LNCAP (cell line): ENCODE measurements around the gene PNCK.

Experiments
- TF ChIP-seq, protein P1 (sequence below): fragments of 450-650 bp; IDR thresholded peaks from 2 replicates; pipeline ENCODE4 v1.5.1; 2017; ENCODE audit warnings: mild to moderate bottlenecking

The PNCK gene

DNA sequence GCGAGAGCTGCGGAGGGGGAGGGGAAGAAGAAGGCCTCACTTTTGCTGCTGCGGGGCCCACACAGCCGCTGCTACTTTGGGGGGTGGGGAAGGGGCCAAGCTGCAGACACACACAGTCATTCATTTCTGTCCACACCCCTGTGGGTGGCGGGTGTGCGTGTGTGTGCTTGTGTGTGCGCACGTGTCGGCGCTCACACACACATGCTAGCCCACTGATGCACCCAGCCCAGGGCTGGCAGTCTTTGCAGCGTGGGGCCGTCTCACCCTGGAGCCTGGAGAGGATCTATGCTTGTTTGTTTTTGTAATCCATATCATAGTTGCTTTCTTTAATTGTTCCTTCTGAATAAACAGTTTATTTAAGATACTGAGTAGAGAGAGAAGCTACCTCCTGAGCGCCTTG, 22.7 kb downstream of the PNCK start:
- TF ChIP-seq, protein P1, sequence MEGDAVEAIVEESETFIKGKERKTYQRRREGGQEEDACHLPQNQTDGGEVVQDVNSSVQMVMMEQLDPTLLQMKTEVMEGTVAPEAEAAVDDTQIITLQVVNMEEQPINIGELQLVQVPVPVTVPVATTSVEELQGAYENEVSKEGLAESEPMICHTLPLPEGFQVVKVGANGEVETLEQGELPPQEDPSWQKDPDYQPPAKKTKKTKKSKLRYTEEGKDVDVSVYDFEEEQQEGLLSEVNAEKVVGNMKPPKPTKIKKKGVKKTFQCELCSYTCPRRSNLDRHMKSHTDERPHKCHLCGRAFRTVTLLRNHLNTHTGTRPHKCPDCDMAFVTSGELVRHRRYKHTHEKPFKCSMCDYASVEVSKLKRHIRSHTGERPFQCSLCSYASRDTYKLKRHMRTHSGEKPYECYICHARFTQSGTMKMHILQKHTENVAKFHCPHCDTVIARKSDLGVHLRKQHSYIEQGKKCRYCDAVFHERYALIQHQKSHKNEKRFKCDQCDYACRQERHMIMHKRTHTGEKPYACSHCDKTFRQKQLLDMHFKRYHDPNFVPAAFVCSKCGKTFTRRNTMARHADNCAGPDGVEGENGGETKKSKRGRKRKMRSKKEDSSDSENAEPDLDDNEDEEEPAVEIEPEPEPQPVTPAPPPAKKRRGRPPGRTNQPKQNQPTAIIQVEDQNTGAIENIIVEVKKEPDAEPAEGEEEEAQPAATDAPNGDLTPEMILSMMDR, result no peak

DNA sequence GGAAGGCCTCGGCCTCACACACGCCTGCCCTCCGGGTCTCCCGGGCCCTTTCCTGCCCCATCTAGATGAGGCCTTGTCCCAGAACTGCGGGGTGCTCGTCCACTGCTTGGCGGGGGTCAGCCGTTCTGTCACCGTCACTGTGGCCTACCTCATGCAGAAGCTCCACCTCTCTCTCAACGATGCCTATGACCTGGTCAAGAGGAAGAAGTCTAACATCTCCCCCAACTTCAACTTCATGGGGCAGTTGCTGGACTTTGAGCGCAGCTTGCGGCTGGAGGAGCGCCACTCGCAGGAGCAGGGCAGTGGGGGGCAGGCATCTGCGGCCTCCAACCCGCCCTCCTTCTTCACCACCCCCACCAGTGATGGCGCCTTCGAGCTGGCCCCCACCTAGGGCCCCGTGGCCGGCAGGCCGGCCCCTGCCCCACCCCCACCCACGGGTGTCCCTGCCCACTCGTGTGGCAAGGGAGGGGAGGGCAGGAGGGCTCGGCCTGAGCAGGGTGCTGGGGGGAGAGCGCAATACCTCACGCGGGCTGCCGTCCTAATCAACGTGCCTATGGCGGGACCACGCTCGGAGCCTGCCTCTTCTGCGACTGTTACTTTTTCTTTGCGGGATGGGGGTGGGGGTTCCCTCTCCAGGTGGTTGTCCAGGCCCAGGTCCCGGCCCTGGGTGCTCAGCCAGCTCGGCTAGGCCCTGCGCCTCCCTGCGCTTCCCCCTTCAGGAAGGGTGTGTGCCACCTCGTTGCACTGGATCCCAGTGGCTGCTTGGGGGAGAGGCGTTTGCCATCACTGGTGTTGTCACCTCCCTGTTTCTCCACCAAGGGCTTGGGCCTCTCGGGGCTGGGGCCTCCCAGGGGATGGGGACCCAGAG, 23.5 kb downstream of the PNCK start:
- TF ChIP-seq, protein P1, result no peak

GRCh38 chrX:153649178-153649914, 24.3 kb downstream of the PNCK start:
- TF ChIP-seq, protein P1, result peak; percentile 30; the same call in 1 of the 2 replicates

DNA sequence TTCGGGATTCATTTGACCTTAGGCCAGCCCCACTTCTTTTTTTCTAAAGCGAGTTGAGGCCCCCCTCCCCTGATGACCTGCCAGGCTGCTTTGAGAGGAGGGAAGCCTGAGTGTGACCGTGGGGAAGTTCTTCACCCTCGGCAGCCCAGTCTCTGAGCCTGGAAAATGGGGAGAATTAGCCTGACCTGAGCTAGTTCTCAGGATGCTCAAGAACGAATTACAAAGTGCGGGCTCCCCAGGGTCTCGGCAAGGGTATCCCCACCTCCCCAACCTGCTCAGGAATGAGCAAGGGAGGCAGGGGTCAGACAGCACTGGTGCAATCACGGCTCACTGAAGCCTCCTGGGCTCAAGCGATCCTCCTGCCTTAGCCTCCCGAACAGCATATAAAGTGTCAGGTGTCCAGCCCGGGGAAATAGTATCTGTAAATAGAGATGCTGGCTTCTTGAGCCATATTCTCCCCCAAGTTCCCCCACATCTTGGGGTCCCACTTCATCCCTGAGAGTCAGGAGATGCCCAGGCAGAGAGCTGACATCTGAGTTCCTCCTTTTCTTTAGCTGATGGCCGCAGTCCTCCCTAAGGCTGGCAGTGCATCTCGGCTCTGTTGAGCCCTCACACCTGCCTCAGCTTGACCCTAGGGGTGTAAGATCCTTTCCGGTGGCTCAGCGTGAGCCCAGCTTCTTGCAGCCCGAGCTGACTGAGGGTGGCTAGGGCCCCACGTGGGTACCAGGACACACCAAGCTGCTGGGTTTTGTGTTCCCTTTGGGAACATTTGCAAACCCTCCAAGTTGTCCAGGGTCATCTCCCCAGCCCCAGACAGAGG, 25.0 kb downstream of the PNCK start:
- TF ChIP-seq, protein P1, result no peak

GRCh38 chrX:153647461-153648357, 25.9 kb downstream of the PNCK start:
- TF ChIP-seq, protein P1, result no peak

GRCh38 chrX:153646620-153647373, 26.8 kb downstream of the PNCK start, which contains the start of gene DUSP9:
DUSP9 (plus strand) TSS chrX:153647203; CDS start chrX:153647954, 751 bp downstream.
- TF ChIP-seq, protein P1, result no peak
